ENCODE results near the gene CRB2.

CRB2 gene

DNA sequence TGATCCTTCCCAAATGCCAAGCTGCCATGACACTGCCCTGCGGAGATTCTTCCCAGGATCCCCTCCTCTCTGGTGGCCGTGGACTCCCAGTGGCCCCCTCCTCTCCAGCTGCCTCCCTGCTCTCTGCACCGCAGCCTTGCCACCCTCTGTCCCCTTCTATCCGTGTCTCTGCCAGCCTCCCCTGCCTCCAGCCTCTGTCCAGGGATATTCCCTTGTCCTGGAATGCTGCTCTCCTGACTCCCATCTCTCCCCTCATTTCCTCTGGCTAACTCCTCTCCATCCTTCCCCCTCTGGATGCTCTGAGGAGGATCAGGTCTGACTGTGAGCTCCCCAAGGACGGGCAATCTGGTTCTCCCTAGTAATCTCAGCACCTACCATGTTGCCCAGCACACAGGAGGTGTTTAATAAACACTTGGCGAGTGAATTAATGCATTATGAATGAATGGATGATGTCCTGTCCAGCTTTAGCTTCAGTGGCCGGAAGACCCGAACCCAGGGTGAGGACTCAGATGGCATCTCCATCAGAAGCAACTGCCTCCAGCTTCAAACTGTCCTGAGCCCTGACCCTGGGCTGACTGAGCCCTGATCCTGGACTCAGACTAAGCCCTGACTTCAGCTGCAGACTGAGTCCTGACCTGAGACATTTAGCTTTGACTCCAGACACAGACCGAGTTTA, 7.5 kb upstream of the CRB2 start:
- DNase-seq = no peak

- no peak for DNase-seq
These were observed 7.0 kb upstream of the CRB2 start for GRCh38 chr9:123349033-123349432.

DNA sequence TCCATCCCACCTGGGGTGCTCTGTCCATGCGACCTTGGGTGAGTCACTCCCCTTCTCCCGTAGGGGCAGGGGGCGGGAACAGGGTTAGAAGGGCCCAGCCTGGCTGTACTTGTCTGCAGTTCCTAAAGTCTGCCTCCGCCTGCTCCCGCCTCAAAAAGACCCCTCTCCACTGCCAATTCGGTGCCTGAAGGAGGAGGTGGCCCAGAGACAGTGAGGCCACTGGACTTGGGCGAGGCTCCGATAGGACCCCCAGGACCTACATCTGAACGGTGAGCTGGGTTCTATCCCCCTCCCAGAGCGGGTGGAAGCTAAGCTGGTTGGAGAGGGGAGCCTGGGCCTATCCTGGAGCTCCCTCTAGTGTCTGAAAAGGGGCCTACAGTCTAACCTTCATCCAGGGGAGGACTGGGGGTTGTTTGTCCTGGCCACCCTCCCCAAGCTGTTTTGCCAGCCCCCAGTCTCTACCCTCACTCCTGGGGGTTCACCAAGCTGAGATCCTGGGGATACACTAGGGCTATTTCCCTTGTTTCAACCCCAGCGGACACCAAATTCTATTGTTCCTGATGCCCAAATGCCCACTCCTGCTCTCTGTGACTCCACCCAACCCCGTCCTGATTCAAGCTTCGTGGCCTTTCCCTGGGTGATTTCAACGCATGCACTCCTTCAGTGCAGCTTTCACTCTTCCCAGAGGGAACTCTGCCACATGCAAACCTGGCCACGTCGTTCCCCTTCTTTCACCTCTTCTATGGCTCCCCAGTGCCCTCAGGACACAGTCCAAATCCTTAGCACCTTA, 6.1 kb upstream of the CRB2 start:
- DNase-seq = peak; percentile 50

DNA sequence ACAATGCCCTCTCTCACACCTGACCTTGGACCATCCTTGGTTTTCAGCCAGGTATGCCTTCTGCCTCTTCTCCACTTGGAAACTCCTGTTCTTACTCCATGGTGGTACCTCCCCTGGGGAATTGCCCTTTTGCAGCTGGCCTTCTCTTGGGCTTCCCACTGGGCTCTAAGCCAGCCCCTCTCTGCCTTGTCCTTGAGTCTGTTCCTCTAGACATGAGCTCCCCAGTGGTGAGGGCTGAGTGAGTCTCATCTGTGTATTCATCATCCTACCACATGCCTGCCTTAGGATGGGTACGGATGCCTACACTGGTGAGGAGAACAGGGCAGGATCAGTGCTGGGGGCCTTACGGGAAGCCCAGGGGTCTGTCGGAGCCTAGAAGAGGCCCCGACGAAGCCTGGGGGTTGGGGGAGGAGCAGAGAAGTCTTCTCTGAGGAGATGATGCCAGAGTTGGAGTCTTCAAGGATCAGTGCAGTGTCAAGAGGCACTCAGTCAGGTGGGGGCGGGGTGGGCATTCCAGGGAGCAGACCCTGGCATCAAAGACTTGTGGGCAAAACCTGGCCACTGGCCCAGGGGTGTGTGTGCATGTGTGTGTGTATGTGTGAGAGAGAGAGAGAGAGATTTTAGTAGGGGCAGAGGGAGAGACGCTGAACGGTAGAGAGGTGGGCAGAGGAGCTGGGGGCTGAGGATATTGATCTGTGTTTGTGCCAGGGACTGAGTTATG, 5.2 kb upstream of the CRB2 start:
- DNase-seq = no peak

- no peak for DNase-seq
These were observed 3.0 kb upstream of the CRB2 start for GRCh38 chr9:123353041-123353440.

DNA sequence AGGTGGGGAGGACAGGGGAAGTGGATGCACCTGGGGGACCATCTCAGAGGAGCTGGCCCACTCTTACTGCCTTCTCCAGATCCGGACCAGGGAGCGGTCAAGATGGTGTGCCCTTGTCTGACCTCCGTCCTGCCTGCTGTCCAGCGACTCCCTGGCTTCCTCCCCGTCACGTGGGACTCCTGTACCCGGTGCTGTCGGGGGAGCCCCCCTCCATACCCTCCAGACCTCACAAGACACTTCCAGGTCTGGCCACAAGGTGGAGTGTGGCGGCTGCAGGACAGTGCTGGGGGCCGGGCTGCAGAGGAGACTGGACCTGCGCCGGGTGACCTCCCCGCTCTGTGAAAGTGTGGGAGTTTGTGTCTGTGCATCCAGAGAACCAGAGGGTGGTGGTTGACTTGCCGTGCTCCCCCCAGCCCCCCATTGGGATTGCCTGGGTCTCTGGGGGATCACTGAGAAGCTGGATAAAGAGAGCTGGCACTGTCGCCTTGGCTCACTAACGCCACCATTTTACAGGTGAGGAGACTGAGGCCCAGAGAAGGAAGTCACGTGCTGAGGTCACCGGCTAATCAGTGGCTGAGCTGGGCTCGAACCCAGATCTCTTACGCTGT, 1.9 kb upstream of the CRB2 start:
- no peak for DNase-seq

GRCh38 chr9:123354806-123355508, 1.0 kb upstream of the CRB2 start:
- no peak for DNase-seq

DNA sequence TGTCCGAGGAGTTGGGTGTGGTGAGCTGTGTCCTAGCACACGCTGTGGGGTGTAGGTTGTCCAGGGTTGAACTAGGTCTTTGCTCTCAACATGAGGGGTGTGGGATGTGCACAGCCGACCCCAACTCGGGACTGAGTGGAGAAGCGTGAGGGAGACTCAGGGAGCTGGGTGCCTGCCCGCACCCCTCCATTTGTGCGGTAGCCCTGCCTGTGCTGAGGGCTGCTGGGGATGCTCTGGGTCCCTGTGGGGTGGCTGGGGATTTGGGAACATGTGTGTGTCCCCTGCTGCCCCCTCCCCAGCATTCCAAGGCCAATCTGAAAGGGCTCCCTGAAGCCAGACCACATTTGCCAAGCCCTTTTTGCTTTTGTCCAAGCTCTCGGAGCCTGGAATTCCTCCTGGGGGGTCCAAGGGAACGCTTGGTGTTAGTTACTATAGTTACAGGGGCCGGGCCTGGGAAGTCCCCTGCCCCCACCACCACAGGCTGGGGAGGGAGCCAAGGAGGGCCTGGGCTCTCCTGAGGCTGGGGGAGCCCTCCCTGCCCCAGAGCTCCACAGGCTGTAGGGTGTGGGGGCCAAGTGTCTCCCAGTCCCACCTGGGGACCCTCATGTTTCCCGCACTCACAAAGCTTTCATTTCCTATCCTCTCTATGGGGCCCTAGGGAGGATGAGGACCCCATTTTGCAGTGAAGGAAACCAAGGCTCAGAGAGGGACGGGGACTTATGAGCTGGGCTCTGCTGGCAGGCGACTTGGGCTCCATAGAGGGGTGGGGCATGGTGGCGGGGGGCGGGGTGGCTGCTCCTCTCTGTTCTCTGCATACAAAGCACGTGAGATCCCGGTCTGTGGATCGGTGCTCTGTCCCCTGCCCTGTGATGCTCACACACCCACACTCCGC, 1.1 kb downstream of the CRB2 start:
- DNase-seq = no peak

DNA sequence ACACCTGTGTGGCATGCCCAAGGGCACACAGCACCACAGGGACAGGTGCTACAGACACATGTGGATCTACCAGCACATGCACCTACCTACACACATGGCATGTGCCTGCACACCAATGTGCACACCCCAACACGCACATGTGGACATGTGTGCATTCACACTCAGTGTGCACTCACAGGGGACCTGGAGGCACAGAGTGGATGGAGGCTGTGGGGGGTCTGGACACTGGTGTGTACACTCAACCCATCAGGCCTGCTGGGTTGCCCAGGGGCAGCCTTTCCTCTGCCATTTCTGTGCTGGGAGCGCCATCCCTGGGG, 1.7 kb downstream of the CRB2 start:
- DNase-seq = no peak

- no peak for DNase-seq
These were observed 2.3 kb downstream of the CRB2 start for GRCh38 chr9:123358181-123358905.

DNA sequence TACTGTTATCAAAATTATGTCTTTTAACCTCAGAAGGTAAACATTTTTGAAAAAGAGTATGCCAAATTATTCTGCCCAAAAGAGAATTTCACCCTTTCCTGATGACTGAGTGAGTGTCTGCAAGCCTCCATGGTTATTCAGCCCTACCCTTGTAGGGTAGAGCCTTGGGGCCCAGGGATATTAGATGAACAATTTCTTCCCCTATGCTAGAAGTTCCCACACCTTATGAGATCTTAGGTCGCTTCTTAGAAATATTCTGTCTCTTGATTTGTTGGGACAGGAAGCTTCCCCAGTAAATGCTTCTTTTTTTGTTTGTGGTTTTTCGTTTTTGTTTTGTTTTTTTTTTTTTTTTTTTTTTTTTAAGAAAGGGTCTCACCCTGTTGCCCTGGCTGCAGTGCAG, 3.1 kb downstream of the CRB2 start:
- no peak for DNase-seq

GRCh38 chr9:123359546-123359945, 3.5 kb downstream of the CRB2 start:
- no peak for DNase-seq

DNA sequence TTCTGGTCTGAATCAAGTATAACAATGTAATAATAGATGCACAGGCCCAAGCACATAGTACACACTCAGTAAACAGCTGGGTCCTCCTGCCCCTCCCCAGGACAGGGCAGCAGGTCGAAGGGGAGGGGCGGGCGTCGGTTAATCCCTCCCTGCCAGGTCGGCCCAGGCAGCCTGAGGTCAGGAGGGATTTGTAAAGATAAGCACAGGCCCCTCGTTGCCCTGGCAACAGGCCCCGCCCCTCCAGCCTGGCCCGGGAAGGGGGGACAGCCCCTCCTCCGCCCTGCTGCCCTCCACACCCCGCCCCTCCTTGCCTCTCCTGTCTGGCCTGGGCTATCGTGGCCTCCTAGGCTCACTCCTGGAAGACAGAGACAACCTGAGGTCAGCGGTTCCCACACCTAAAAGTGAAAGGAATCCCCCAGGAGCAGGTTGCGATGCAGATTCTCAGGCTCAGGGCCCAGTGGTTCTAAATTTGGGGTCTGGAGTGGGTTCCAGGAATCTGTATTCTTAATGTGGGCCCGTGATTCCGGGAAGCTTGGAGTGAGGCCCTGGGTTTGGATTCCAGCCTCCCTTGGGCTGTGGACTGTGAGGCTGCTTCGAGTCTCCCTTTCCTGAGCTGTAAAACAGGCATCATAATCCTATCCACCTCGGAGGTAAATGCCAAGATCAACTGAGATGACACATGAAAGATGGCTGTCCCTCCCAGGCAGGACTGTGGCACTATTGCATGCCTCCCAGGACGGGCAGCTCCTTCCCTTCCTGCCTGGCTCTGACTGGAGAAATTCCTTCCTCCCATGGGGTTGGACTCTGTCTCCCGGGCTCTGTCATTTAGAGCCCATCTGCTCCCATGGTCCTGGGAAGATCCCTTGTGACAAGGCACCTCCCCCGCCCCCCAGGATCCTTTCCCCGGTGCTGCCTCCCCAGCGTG, 4.4 kb downstream of the CRB2 start:
- no peak for DNase-seq

- DNase-seq = no peak
These were observed 5.2 kb downstream of the CRB2 start for GRCh38 chr9:123361086-123361730.

DNA sequence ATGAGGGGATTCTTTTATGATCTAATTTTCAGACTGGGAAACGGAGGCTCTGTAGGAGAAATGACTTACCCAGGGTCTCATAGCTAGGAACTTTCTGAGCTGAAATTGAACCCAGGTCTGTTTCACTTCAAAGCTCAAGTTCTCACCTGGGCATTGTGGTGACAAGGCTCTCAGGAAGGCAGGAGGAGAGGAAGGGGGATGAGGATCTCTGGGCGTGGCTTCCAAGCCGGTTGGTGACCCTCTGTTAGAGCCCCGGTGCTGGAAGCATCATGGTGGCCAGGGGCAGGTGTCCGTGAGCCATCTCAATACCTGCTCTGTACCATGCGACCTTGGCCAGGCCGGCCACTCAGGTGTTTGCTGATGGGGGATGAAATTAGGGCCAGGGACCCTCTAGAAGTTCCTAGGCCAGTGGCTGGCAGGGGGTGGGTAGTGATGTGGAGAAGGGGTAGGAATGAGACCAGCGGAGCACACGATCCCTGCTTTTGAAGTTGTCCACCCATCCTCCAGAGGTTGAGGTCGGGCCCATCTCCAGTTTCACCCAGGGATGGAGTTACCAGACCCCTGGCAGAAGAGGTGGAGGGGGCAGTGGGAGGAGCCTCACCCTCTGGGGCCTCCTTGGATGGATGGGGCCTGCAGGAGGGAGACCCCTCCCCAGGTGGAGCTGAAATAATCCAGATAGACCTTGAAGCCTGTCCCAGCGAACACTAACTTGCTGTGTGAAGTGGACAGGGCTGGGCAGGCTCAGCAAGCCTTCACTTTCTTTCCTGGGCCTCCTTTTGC, 5.9 kb downstream of the CRB2 start:
- DNase-seq = no peak

DNA sequence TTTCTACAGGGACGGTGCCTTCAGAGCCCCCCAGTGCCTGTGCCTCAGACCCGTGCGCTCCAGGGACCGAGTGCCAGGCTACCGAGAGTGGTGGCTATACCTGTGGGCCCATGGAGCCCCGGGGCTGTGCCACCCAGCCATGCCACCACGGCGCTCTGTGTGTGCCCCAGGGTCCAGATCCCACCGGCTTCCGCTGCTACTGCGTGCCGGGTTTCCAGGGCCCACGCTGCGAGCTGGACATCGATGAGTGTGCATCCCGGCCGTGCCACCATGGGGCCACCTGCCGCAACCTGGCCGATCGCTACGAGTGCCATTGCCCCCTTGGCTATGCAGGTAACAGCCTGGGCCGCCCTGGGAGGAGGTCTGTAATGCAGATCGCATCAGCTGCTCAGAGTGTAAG, 6.9 kb downstream of the CRB2 start:
- no peak for DNase-seq

DNA sequence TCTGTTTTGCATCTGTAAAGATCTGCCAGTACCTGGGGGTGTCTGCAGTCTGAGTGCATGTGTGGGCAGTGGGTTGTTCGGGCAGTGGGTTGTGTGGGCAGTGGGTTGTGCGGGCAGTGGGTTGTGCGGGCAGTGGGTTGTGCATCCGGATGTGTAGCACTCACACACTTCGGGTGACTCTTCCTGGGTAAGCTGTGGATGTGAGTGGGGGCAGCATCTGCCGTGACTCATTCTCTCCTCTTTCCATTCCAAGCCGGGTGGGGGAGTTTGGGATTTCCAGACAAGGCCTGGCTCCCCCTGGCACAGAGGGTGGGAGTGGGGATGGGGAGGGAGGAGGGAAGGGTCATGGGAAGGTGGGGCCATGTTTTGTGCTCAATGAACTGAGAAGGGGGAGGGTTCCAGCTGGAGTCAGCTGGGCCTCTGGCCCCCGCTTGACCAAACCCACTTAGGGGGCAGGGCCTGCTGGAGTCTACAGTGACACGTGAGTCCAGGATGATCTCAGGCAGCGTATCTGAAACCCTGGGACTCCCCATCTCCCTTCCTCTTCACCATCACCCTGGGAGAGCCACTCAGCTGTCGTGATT, 8.3 kb downstream of the CRB2 start:
- DNase-seq = no peak

DNA sequence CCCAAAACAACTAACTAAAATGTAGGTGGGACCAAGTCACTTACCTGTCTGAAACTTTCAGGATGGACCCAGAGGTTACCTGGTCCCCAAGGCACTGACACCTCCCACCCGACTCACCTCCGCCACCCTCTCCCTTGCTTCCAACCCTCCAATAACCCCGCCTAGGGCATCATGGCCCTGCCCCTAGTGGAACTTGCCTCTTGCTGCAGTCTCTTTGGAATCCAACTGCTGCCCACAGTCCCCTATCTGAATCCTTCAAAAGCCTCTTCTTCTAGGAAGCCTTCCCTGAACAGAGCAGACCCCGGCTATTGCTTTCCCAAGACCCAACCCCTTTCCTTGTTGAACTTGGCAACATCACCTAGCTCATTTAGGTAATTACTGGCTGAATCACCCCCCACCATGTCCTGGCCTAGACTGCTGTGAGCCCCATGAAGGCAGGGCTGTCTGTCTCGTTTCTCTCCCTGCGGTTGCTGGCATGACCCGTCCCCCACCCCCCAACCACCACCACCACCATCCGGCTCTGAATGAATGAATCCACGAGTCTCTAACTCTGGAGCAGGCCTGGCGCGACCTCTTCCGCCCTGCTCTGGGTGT, 9.4 kb downstream of the CRB2 start:
- DNase-seq = no peak

Data from NCI-H1694 treated with DMSO at 0.1 percent for 48 hours (cell line).